Esophagus muscularis mucosa (tissue), 3 donors: ENCODE measurements around the gene PLEKHG3.

Experiments
- POLR2AphosphoS5 ChIP-seq, 2 donors: sonication (generic); formaldehyde crosslinking; IDR thresholded peaks; one replicate each; pipeline ENCODE4 v1.6.1; 2017; ENCODE audit warnings: antibody characterized with exemption in 2 of 2
- TF ChIP-seq, protein P1 (sequence below), 3 experiments: fragments of 200-600 bp in 2 of 3; fragments of 450-650 bp in 1 of 3; sonication (generic) in 2 of 3; IDR thresholded peaks; one replicate each; pipeline ENCODE4 v1.5.1; 2017 to 2019; ENCODE audit warnings: antibody characterized with exemption in 3 of 3, mild to moderate bottlenecking in 2 of 3, moderate library complexity in 1 of 3

GRCh38 chr14:64714432-64715025, 10.3 kb downstream of the PLEKHG3 start:
- TF ChIP-seq, protein P1, sequence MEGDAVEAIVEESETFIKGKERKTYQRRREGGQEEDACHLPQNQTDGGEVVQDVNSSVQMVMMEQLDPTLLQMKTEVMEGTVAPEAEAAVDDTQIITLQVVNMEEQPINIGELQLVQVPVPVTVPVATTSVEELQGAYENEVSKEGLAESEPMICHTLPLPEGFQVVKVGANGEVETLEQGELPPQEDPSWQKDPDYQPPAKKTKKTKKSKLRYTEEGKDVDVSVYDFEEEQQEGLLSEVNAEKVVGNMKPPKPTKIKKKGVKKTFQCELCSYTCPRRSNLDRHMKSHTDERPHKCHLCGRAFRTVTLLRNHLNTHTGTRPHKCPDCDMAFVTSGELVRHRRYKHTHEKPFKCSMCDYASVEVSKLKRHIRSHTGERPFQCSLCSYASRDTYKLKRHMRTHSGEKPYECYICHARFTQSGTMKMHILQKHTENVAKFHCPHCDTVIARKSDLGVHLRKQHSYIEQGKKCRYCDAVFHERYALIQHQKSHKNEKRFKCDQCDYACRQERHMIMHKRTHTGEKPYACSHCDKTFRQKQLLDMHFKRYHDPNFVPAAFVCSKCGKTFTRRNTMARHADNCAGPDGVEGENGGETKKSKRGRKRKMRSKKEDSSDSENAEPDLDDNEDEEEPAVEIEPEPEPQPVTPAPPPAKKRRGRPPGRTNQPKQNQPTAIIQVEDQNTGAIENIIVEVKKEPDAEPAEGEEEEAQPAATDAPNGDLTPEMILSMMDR (IDR thresholded peaks at IDR 0.05), result no peak
- TF ChIP-seq POLR2AphosphoS5 (IDR thresholded peaks at IDR 0.05), result no peak
